Measurements from ENCODE around the gene CACNA1S.

GRCh38 chr1:201100169-201100930 is 11.9 kb downstream of the CACNA1S start:
- TF ChIP-seq CTCF (IDR thresholded peaks at IDR 0.05): no peak
- TF ChIP-seq EZH2 (IDR thresholded peaks at IDR 0.05): no peak
- no peak for TF ChIP-seq EZH2phosphoT487 (IDR thresholded peaks at IDR 0.05)

All from neural progenitor cell (in vitro differentiated cells).